HG02981 (cell line): Measurements from ENCODE around the gene TBX21.
"Not testable (repeated sequence)": the region's sequence is repeated elsewhere in the genome, so short reads cannot be mapped to it uniquely, and the experiment has no call there.

Source experiments
- ATAC-seq: cut with Tn5 transposase; IDR thresholded peaks from one replicate; pipeline ENCODE4 v1.9.1; 2021; ENCODE audit warnings: mild to moderate bottlenecking, moderate library complexity; ENCODE audit not compliant: unreplicated experiment

The TBX21 gene

DNA sequence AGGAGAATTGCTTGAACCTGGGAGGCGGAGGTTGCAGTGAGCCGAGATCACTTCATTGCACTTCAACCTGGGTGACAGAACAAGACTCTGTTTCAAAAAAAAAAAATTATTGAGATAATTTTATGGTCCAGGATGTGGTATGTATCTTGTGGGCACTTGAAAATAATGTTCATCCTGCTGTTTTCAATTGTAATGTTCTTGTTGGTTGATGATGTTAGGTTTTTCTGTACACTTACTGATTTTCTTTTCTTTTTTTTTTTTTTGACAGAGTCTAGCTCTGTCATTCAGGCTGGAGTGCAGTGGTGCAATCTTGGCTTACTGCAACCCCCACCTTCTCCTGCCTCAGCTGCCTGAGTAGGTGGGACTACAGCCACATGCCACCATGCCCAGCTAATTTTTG, 29.7 kb downstream of the TBX21 start:
- ATAC-seq, result no peak

DNA sequence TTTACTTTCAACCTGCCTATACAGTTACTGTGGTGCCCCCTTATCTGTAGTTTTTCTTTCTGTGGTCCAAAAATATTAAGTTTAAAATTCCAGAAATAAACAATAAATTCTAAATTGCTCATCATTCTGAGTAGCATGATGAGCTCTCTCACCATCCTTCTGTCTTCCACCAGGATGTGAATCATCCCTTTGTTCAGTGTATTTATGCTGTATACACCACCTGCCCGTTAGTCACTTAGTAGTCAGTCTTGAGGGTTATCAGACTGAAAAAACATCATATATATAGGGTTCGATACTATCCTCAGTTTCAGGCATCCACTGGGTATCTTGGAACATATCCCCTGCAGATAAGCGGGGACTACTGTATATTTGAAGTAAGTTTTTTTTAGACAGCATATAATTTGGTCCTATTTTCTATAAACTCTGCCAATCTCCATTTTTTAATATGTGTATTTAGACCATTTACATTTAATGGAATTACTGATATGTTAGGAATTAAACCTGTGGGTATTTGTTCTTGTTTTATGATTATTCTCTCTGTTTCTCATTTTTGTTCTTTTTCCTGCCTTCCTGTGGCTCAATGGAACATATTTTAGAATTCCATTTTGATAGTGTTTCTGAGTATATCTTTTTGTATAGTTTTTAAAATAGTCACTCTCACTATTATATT, 31.0 kb downstream of the TBX21 start:
- no peak for ATAC-seq

DNA sequence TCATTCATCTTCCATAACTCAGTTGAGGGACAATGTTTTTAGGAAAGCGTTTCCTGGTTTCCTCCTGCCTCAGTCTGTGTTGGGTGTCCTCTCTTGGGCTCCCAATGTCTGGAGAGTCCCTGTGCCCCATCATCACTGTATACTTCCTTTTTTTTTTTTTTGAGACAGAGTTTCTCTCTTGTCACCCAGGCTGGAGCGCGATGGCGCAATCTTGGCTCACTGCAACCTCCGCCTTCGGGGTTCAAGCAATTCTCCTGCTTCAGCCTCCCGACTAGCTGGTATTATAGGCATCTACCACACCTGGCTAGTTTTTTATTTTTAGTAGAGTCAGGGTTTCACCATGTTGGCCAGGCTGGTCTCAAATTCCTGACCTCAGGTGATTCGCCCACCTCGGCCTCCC, 40.6 kb downstream of the TBX21 start:
- not testable (repeated sequence) for ATAC-seq

GRCh38 chr17:47774331-47774730, 41.3 kb downstream of the TBX21 start:
- ATAC-seq, result no peak

DNA sequence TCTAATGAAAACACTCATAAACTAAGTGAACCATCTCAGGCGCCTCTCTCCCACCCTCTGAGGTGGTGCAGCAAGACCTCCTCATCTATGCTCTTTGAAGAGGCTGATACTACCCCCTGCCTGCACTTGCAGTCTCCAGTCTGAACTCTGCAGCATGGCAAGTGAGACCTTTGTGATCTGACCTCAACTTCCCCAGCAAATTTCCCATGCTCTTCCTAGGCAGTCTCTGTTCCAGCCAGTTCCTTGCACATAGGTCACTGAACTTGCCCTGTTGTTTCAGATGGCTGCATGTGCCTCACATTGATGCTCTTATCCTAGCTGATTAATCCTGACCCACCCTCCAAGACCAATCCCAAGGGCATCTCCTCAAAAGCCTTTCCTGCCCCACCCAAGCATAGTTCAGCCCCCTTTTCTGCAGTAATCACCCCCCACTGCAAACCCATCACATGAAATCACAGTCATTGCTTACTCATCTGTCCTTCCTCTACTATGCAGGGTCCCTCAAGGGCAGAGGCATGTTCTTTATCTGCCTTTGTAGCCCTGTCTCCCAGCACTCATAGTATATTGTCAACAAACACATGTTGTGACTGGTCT, 42.0 kb downstream of the TBX21 start:
- ATAC-seq, result no peak

DNA sequence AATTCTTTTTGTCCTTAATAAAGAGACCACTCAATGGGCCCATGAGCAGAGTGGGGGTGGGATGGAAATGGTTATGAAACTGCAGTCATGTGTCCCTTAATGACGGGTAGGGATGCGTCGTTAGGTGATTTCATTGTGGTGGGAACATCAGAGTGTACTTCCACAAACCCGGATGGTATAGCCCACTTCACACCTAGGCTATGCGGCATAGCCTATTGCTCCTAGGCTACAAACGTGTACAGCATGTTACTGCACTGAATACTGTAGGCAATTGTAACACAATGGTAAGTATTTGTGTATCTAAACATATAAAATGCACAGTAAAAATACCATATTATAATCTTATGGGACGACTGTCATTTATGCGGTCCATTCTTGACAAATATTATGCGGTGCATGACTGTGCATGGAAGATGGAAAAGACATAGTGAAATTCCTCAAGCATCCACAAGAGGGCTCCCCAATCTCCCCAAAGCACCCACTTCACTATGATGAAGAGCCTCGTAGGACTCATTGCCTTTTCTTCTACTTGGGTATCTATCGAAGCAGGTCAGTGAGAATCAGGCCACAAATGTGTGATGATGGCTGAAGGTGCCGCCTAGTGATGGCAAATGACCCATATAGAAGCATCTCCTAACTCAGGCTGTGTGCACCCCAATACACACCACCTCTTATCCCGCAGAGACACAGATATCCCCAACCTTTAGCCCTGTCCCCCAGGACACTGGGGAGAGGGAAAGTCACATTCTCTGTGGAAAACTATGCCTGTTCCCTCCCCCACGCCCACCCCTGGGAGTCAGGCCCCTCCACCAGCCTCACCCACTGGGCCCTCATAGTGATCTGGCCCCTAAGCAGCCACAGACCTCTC, 43.5 kb downstream of the TBX21 start:
- ATAC-seq, result no peak

DNA sequence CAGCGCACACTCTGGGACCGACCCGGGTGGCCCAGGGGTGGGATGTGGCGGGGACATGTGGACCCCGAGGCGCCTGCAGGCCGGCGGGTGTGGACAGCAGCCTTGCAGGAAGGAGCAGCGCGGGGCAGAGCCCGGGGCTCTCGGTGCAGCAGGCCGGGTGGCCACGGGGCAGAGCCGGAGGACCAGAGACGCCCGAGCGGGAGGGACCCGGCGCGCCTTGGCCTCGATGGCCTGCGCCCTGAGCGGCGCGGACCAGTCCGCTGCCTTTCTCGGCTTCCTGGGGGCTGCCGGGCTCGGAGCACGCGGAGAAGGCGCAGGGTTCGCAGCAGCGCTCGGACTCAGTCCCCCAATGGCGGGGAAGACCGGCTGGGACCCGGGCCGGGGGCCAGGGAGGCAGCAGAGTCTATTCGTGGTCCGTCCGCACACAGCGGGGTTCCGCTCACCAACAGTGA, 45.2 kb downstream of the TBX21 start:
- ATAC-seq, result no peak

GRCh38 chr17:47781397-47781796, 48.4 kb downstream of the TBX21 start:
- ATAC-seq, result no peak

DNA sequence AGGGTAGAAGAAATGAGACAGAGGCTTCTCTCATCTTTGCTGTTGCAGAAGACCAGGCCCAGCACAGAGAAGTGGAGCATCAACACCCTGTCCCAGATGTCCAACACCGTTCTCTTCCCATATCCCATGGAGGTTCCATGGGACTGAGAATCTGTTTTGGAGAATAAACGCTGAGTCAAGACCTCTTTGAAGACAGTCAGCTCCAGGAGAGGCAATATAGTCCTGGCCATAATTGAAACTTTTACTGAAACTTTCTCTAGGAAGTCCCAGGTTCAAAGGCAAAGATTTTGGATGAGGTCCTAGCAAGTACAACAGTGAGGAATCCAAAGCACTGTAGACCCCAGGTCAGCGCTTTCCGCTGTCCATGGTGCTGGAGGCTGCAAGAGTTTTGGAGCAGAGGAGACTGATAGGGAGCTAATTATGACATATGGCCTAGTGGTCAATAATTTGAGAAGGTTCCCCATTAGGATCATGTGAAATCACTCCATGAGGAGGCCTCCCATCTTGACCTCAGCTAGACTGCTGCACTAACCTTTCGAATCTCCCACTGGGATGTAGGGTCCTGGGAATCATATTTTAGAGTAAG, 52.6 kb downstream of the TBX21 start:
- no peak for ATAC-seq

- no peak for ATAC-seq
Measured at GRCh38 chr17:47789611-47790561, 56.9 kb downstream of the TBX21 start.

DNA sequence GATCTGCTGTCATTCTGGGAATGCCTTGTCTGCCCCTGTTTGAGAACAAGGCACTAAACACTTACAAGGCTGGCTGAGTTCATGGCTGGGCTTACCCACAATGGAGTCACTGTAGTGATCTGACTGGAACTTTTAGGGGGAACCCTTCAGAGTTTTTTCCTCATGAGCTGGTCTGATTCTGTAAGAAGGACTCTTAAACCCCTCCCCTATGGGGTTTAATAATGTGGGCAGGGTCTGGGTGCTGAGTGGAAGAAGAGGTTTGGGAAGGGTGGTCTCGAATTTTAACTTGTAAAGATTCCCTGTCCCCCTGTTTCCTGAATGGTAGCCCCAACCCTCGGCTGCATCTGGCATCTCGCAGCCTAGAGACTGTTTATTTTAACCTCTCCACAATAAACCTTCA, 58.0 kb downstream of the TBX21 start:
- no peak for ATAC-seq

- ATAC-seq, result no peak
Measured at GRCh38 chr17:47792457-47792856, 59.4 kb downstream of the TBX21 start.

- ATAC-seq, result no peak
Measured at GRCh38 chr17:47792979-47793378, 59.9 kb downstream of the TBX21 start.
